H9 (cell line): ENCODE results near the gene SLC5A2. TPM values are rescaled to one million over a fixed set of nuclear protein-coding genes. Genes with fewer than 3 reads are reported as not detected.

Experiments used
- DNase-seq: peaks from one replicate; pipeline ENCODE4 v3.0.0-alpha.2; 2017
- H2AFZ ChIP-seq: one replicate; pipeline ENCODE4 v1.6.1; 2013; ENCODE audit warnings: mild to moderate bottlenecking, low read length, control low read depth, moderate library complexity
- H2AK5ac ChIP-seq: 2 replicates; pipeline ENCODE4 v1.6.1; 2013; ENCODE audit warnings: low read length, control low read depth, mixed read lengths; ENCODE audit not compliant: insufficient read length
- H2BK120ac ChIP-seq: one replicate; pipeline ENCODE4 v1.6.1; 2013; ENCODE audit warnings: low read depth, mild to moderate bottlenecking, low read length, control low read depth, inconsistent platforms; ENCODE audit not compliant: poor library complexity, severe bottlenecking
- H2BK12ac ChIP-seq: 2 replicates; pipeline ENCODE4 v1.6.1; 2013; ENCODE audit warnings: low read length, control low read depth, mixed read lengths, low read depth; ENCODE audit not compliant: insufficient read length
- H2BK15ac ChIP-seq: 2 replicates; pipeline ENCODE4 v1.6.1; 2013; ENCODE audit warnings: low read depth, low read length, control low read depth
- H2BK20ac ChIP-seq: one replicate; pipeline ENCODE4 v1.6.1; 2013; ENCODE audit warnings: low read depth, mild to moderate bottlenecking, low read length, control low read depth, inconsistent platforms; ENCODE audit not compliant: poor library complexity, severe bottlenecking
- H2BK5ac ChIP-seq: 2 replicates; pipeline ENCODE4 v1.6.1; 2013; ENCODE audit warnings: low read length, control low read depth, mixed read lengths; ENCODE audit not compliant: insufficient read length
- H3K14ac ChIP-seq: 2 replicates; pipeline ENCODE4 v1.6.1; 2013; ENCODE audit warnings: low read length, control low read depth; ENCODE audit not compliant: insufficient read depth
- H3K18ac ChIP-seq: 2 replicates; pipeline ENCODE4 v1.6.1; 2013; ENCODE audit warnings: low read depth, mild to moderate bottlenecking, mixed read lengths, low read length, control low read depth; ENCODE audit not compliant: insufficient read length
- H3K23ac ChIP-seq: 2 replicates; pipeline ENCODE4 v1.6.1; 2013; ENCODE audit warnings: low read length, control low read depth, mixed read lengths, low read depth; ENCODE audit not compliant: insufficient read length
- H3K23me2 ChIP-seq: 2 replicates; pipeline ENCODE4 v1.6.1; 2013; ENCODE audit warnings: low read depth, mild to moderate bottlenecking, mixed read lengths, low read length, control low read depth; ENCODE audit not compliant: insufficient read length, poor library complexity, severe bottlenecking
- H3K27ac ChIP-seq: 2 replicates; pipeline ENCODE4 v1.5.1; 2013; ENCODE audit warnings: low read length, control low read depth, mixed read lengths, low read depth; ENCODE audit not compliant: insufficient read length
- H3K27me3 ChIP-seq: 2 replicates; pipeline ENCODE4 v1.6.1; 2013; ENCODE audit warnings: low read length, control low read depth, inconsistent platforms; ENCODE audit not compliant: insufficient read depth
- H3K4ac ChIP-seq: 2 replicates; pipeline ENCODE4 v1.6.1; 2013; ENCODE audit warnings: low read depth, mild to moderate bottlenecking, control low read depth, inconsistent platforms, low read length, moderate library complexity
- H3K4me1 ChIP-seq: 2 replicates; pipeline ENCODE4 v1.6.1; 2013; ENCODE audit warnings: low read length, control low read depth, inconsistent platforms; ENCODE audit not compliant: insufficient read depth
- H3K4me2 ChIP-seq: 2 replicates; pipeline ENCODE4 v1.6.1; 2013; ENCODE audit warnings: low read length, control low read depth, mixed read lengths; ENCODE audit not compliant: insufficient read length, insufficient read depth
- H3K56ac ChIP-seq: 2 replicates; pipeline ENCODE4 v1.6.1; 2013; ENCODE audit warnings: low read depth, mild to moderate bottlenecking, mixed read lengths, low read length, control low read depth; ENCODE audit not compliant: insufficient read length
- H3K79me1 ChIP-seq: 2 replicates; pipeline ENCODE4 v1.6.1; 2013; ENCODE audit warnings: low read depth, mild to moderate bottlenecking, moderate library complexity, low read length, control low read depth, inconsistent platforms; ENCODE audit not compliant: insufficient read depth, poor library complexity, severe bottlenecking
- H3K79me2 ChIP-seq: 2 replicates; pipeline ENCODE4 v1.6.1; 2013; ENCODE audit warnings: low read length, control low read depth, inconsistent platforms; ENCODE audit not compliant: insufficient read depth
- H3K9ac ChIP-seq: 2 replicates; pipeline ENCODE4 v1.6.1; 2013; ENCODE audit warnings: low read length, control low read depth, mixed read lengths; ENCODE audit not compliant: insufficient read length; ENCODE audit errors: extremely low read depth
- H3K9me3 ChIP-seq: one replicate; pipeline ENCODE4 v1.6.1; 2013; ENCODE audit warnings: low read depth, low read length, inconsistent platforms; ENCODE audit not compliant: control insufficient read depth
- H3T11ph ChIP-seq: one replicate; pipeline ENCODE4 v1.6.1; 2013; ENCODE audit warnings: mild to moderate bottlenecking, low read length, control low read depth, inconsistent platforms
- H4K20me1 ChIP-seq: one replicate; pipeline ENCODE4 v1.6.1; 2013; ENCODE audit not compliant: control insufficient read depth, insufficient read length, insufficient read depth
- H4K5ac ChIP-seq: 2 replicates; pipeline ENCODE4 v1.6.1; 2013; ENCODE audit warnings: low read depth, mild to moderate bottlenecking, mixed read lengths, low read length, control low read depth; ENCODE audit not compliant: insufficient read length
- H4K8ac ChIP-seq: replicated peaks from 2 replicates; pipeline ENCODE4 v1.6.1; 2013; ENCODE audit warnings: low read length, control low read depth, mixed read lengths, low read depth; ENCODE audit not compliant: insufficient read length
- H4K91ac ChIP-seq: 2 replicates; pipeline ENCODE4 v1.6.1; 2013; ENCODE audit warnings: low read depth, mild to moderate bottlenecking, moderate library complexity, mixed read lengths, low read length, control low read depth; ENCODE audit not compliant: insufficient read length
- H3K27ac Mint-ChIP-seq, 3 experiments: 2 replicates in 2 of 3; 3 replicates in 1 of 3; pipeline ENCODE4 v1.8.0; 2020 to 2021; ENCODE audit warnings: mixed read lengths in 3 of 3, mild to moderate bottlenecking in 1 of 3, moderate library complexity in 1 of 3
- H3K27me3 Mint-ChIP-seq: 2 replicates; pipeline ENCODE4 v1.8.0; 2021; ENCODE audit warnings: low read depth, mild to moderate bottlenecking, moderate library complexity, mixed read lengths
- H3K36me3 Mint-ChIP-seq, 3 experiments: 2 replicates in 2 of 3; 3 replicates in 1 of 3; pipeline ENCODE4 v1.8.0; 2020 to 2021; ENCODE audit warnings: low read depth in 3 of 3, mixed read lengths in 3 of 3; ENCODE audit not compliant: insufficient read depth in 1 of 3
- H3K4me1 Mint-ChIP-seq, 2 experiments: 2 replicates each; pipeline ENCODE4 v1.8.0; 2020; ENCODE audit warnings: mixed read lengths in 2 of 2
- H3K4me3 Mint-ChIP-seq, 2 experiments: 2 replicates in 1 of 2; 3 replicates in 1 of 2; pipeline ENCODE4 v1.8.0; 2020 to 2021; ENCODE audit warnings: mild to moderate bottlenecking in 2 of 2, mixed read lengths in 2 of 2, moderate library complexity in 1 of 2
- H3K9me3 Mint-ChIP-seq, 2 experiments: 2 replicates in 1 of 2; 3 replicates in 1 of 2; pipeline ENCODE4 v1.8.0; 2020; ENCODE audit warnings: mild to moderate bottlenecking in 2 of 2, mixed read lengths in 2 of 2, moderate library complexity in 1 of 2
- CTCF ChIP-seq: fragments of 200-600 bp; sonication (generic); conservative IDR thresholded peaks from 3 replicates; pipeline ENCODE4 v1.8.0; 2021; ENCODE audit warnings: antibody characterized with exemption, mild to moderate bottlenecking
- WGBS: extraction: QIAGEN DNeasy Blood & Tissue Kit; methylation state at CpG from one replicate; pipeline ENCODE4 v1.1.7; 2013; ENCODE audit warnings: missing lambda C conversion rate, low lambda C conversion rate, mixed read lengths; ENCODE audit not compliant: insufficient read length; ENCODE audit errors: extremely low coverage; 5-methylcytosine and 5-hydroxymethylcytosine counted together
- total RNA-seq: library from RNA; stranded (reverse); gene quantifications from 2 replicates; pipeline ENCODE4 v1.2.1, GENCODE V29; 2021

The SLC5A2 gene
- total RNA-seq, 1 experiment from 2014 or later, result 0.52 TPM

- Histone ChIP-seq H3K9ac (no peak overlapping the region), H2BK12ac (no peak overlapping the region), H3K4ac (no peak overlapping the region), H3K23me2 (peaks cover 22% of the 10 kb centered on the region), H2BK20ac (no peak overlapping the region), H3K18ac (no peak overlapping the region), H2AFZ (no peak overlapping the region), H3K9me3 (no peaks in the 10 kb centered on the region), H3K23ac (no peak overlapping the region), H2BK120ac (no peak overlapping the region), H3K27ac (no peak overlapping the region), H3K27me3 (no peaks in the 10 kb centered on the region; the same call in 1 of the 2 replicates), H4K91ac (no peak overlapping the region), H3K4me2 (no peak overlapping the region), H3K4me1 (peaks cover 3% of the 10 kb centered on the region; the same call in 1 of the 2 replicates), H3K79me2 (no peaks in the 10 kb centered on the region), H3T11ph (no peak overlapping the region), H3K56ac (no peak overlapping the region), H3K14ac (no peak overlapping the region), H4K20me1 (no peaks in the 10 kb centered on the region), H4K8ac (no peak overlapping the region), H3K79me1 (no peaks in the 10 kb centered on the region), H2AK5ac (no peak overlapping the region), H2BK5ac (no peak overlapping the region), H2BK15ac (no peak overlapping the region), H4K5ac (no peak overlapping the region)
- H3K27me3 Mint-ChIP-seq, result peaks cover 50% of the 10 kb centered on the region
- H3K4me1 Mint-ChIP-seq, result peaks cover 21 to 26% of the 10 kb centered on the region in 2 experiments
- no peak for DNase-seq
- no peak for TF ChIP-seq CTCF
- H3K36me3 Mint-ChIP-seq, result peaks cover 0 to 14% (median 1%) of the 10 kb centered on the region in 3 experiments; a peak in 3 of 7 replicates
- H3K4me3 Mint-ChIP-seq, result peak overlapping the region; percentile 80 to 89
- H3K9me3 Mint-ChIP-seq, result no peaks in the 10 kb centered on the region; a peak in 1 of 5 replicates
- no peak overlapping the region for H3K27ac Mint-ChIP-seq
- WGBS, result no CpG with 5 or more reads among the region's 17 CpGs
These were observed 9.5 kb upstream of the SLC5A2 start for GRCh38 chr16:31473264-31473984.
